K562 (cell line): ENCODE measurements around the gene KLHL15. TPM values are rescaled to one million over a fixed set of nuclear protein-coding genes. Genes with fewer than 3 reads are reported as not detected.
A peak's percentile ranks its signal among the peaks of the same experiment; 100 is the strongest.
"Not testable (repeated sequence)": the region's sequence is repeated elsewhere in the genome, so short reads cannot be mapped to it uniquely, and the experiment has no call there.

Source experiments
- ATAC-seq: fragments of 200-7000 bp; cut with Tn5 transposase; 3 replicates; pipeline ENCODE4 v1.9.1; 2020; ENCODE audit warnings: moderate library complexity
- BruUV-seq: library from RNA; stranded (reverse); fragments of 400-500 nt; replicated peaks from 2 replicates; lab custom pipeline; 2021; lab: Mats Ljungman, UMichigan
- CTCF ChIA-PET: fragments of 300-600 bp; formaldehyde crosslinking; extraction: SDS; loops from one replicate; lab custom pipeline; 2021; ENCODE audit warnings: low intra/inter-chr PET ratio; lab: Yijun Ruan, JAX
- POLR2A ChIA-PET: fragments of 300-600, 350-650 bp; sonication (Branson Sonifier 250); formaldehyde crosslinking; extraction: SDS; loops from one replicate; lab custom pipeline; 2021; ENCODE audit warnings: antibody characterized with exemption, inconsistent platforms; lab: Yijun Ruan, JAX
- DNase-seq, 4 experiments: peaks; one replicate each; pipeline versions ENCODE4 v3.0.0 to v3.0.0-alpha.2; 2011 to 2018; ENCODE audit warnings: low spot score in 3 of 4, mixed read lengths in 3 of 4; ENCODE audit errors: extremely low read depth in 1 of 4
- FAIRE-seq: peaks from 2 replicates; lab custom pipeline; 2011; peaks lifted over from hg19 to GRCh38; lab: Jason Lieb, UNC
- H2AFZ ChIP-seq: 2 replicates; pipeline ENCODE4 v1.6.0; 2011; ENCODE audit warnings: low read depth, low read length, control low read depth, inconsistent platforms
- H3K27ac ChIP-seq: fragments of 200-600 bp; 3 replicates; pipeline ENCODE4 v1.8.0; 2011; ENCODE audit warnings: low read depth, mild to moderate bottlenecking, control low read depth, inconsistent platforms, low read length, moderate library complexity, mixed read lengths; ENCODE audit errors: extremely low read depth
- H3K27me3 ChIP-seq, 2 experiments: fragments of 300-600 bp in 1 of 2; 2 replicates in 1 of 2; 3 replicates in 1 of 2; pipeline versions ENCODE4 v1.6.0 to v1.8.0; 2011; ENCODE audit warnings: inconsistent platforms in 2 of 2, low read length in 2 of 2, mild to moderate bottlenecking in 1 of 2, mixed read lengths in 1 of 2, moderate library complexity in 1 of 2; ENCODE audit not compliant: control insufficient read depth in 2 of 2, insufficient read depth in 2 of 2
- H3K36me3 ChIP-seq: fragments of 300-600 bp; 3 replicates; pipeline ENCODE4 v1.8.0; 2011; ENCODE audit warnings: mild to moderate bottlenecking, low read length, inconsistent platforms; ENCODE audit not compliant: control insufficient read depth, insufficient read depth
- H3K4me1 ChIP-seq, 2 experiments: fragments of 200-600 bp in 1 of 2; replicated peaks in 1 of 2; 2 replicates in 1 of 2; 3 replicates in 1 of 2; pipeline versions ENCODE4 v1.5.1 to v1.8.0; 2011; ENCODE audit warnings: inconsistent platforms in 2 of 2, low read length in 2 of 2, mild to moderate bottlenecking in 1 of 2, mixed read lengths in 1 of 2, moderate library complexity in 1 of 2; ENCODE audit not compliant: control insufficient read depth in 2 of 2, insufficient read depth in 2 of 2
- H3K4me2 ChIP-seq: 2 replicates; pipeline ENCODE4 v1.6.1; 2011; ENCODE audit warnings: low read length, control low read depth, inconsistent platforms, mixed read lengths; ENCODE audit not compliant: insufficient read depth
- H3K4me3 ChIP-seq: fragments of 200-600 bp; sonication (generic), shearing (Covaris generic); 2 replicates; pipeline ENCODE4 v1.5.1; 2016; ENCODE audit warnings: control low read depth, inconsistent platforms
- H3K79me2 ChIP-seq: fragments of 200-600 bp; 3 replicates; pipeline ENCODE4 v1.8.0; 2011; ENCODE audit warnings: low read length, inconsistent platforms; ENCODE audit not compliant: control insufficient read depth, insufficient read depth
- H3K9ac ChIP-seq, 2 experiments: 2 replicates each; pipeline versions ENCODE4 v1.6.0 to v1.6.1; 2011; ENCODE audit warnings: low read depth in 2 of 2, low read length in 2 of 2, control low read depth in 1 of 2, inconsistent platforms in 1 of 2, mild to moderate bottlenecking in 1 of 2, mixed read lengths in 1 of 2; ENCODE audit not compliant: insufficient read depth in 1 of 2
- H3K9me1 ChIP-seq: one replicate; pipeline ENCODE4 v1.6.0; 2011; ENCODE audit warnings: inconsistent platforms, mild to moderate bottlenecking, low read length, moderate library complexity; ENCODE audit not compliant: control insufficient read depth, insufficient read depth
- H3K9me3 ChIP-seq: replicated peaks from 2 replicates; pipeline ENCODE4 v1.5.1; 2011; ENCODE audit warnings: low read depth, low read length, inconsistent platforms; ENCODE audit not compliant: control insufficient read depth, insufficient read depth
- H4K20me1 ChIP-seq: replicated peaks from 2 replicates; pipeline ENCODE4 v1.6.1; 2011; ENCODE audit warnings: low read length, inconsistent platforms, mixed read lengths; ENCODE audit not compliant: control insufficient read depth, insufficient read depth
- ARID2 ChIP-seq: fragments of 450-650 bp; IDR thresholded peaks from 2 replicates; pipeline ENCODE4 v1.6.1; 2017; ENCODE audit warnings: antibody characterized with exemption, mild to moderate bottlenecking
- FOXK2 ChIP-seq, 2 experiments: fragments of 450-650 bp; IDR thresholded peaks in 1 of 2; conservative IDR thresholded peaks in 1 of 2; 2 replicates each; pipeline ENCODE4 v1.6.1; 2016; ENCODE audit warnings: low read depth in 2 of 2, mild to moderate bottlenecking in 1 of 2
- KDM1A ChIP-seq, 2 experiments: fragments of 450-650 bp; IDR thresholded peaks; 2 replicates each; pipeline ENCODE4 v1.6.1; 2016; ENCODE audit warnings: mild to moderate bottlenecking in 2 of 2
- NCOA1 ChIP-seq: fragments of 450-650 bp; IDR thresholded peaks from 2 replicates; pipeline ENCODE4 v1.6.1; 2016; ENCODE audit warnings: low read depth
- NCOA2 ChIP-seq, 2 experiments: fragments of 450-650 bp; IDR thresholded peaks; 2 replicates each; pipeline ENCODE4 v1.6.1; 2018; ENCODE audit warnings: mild to moderate bottlenecking in 2 of 2, moderate library complexity in 1 of 2; ENCODE audit not compliant: partially characterized antibody in 2 of 2
- OTX1 ChIP-seq: fragments of 450-650 bp; formaldehyde crosslinking; IDR thresholded peaks from 2 replicates; pipeline ENCODE4 v1.4.0; 2022; ENCODE audit warnings: mild to moderate bottlenecking
- PHF20 ChIP-seq: fragments of 450-650 bp; IDR thresholded peaks from 2 replicates; pipeline ENCODE4 v1.6.1; 2018; ENCODE audit not compliant: partially characterized antibody
- PURB ChIP-seq: sonication (generic); formaldehyde crosslinking; IDR thresholded peaks from 2 replicates; pipeline ENCODE4 v1.9.0; 2021; ENCODE audit warnings: low read depth, mild to moderate bottlenecking, missing genetic modification reagents
- RBM17 ChIP-seq: fragments of 200-400 bp; formaldehyde crosslinking; IDR thresholded peaks from 2 replicates; pipeline ENCODE4 v1.6.1; 2017; ENCODE audit warnings: low read depth, mild to moderate bottlenecking, low read length, borderline replicate concordance
- SAP30 ChIP-seq: fragments of 200-600 bp; sonication (generic); IDR thresholded peaks from 2 replicates; pipeline ENCODE4 v1.6.1; 2012; ENCODE audit warnings: borderline replicate concordance, low read depth, mild to moderate bottlenecking, moderate library complexity, low read length, control low read depth, inconsistent platforms; ENCODE audit not compliant: insufficient read depth, poor library complexity, severe bottlenecking
- SNIP1 ChIP-seq: fragments of 450-650 bp; IDR thresholded peaks from 2 replicates; pipeline ENCODE4 v1.7.1; 2017; ENCODE audit warnings: low read depth, mild to moderate bottlenecking
- WGBS: fragments of 100-300 bp; shearing (Covaris generic); methylation state at CpG from one replicate; pipeline ENCODE4 v1.1.6; 2016; ENCODE audit warnings: low coverage, mixed read lengths; ENCODE audit not compliant: insufficient coverage; ENCODE audit errors: missing lambda C conversion rate; 5-methylcytosine and 5-hydroxymethylcytosine counted together
- in situ Hi-C: fragments of 300-500 bp; cut with MboI; formaldehyde crosslinking; loops from 4 replicates; pipeline ENCODE4 v1.15.0; 2018; ENCODE audit warnings: inconsistent platforms, mixed read lengths
- intact Hi-C: fragments of 100-400 bp; cut with micrococcal nuclease; formaldehyde crosslinking; loops from 2 replicates; pipeline ENCODE4 v1.14.2; 2022
- polyA plus RNA-seq, 8 experiments: library from polyadenylated mRNA; depleted of rRNA in 4 of 8; stranded (reverse) in 5 of 8; unstranded in 3 of 8; fragments of >200 nt; fragmentation: Nextera tagmentation in 2 of 8; fragmentation: Illumina TruSeq in 1 of 8; extraction: Ambion mirVana in 2 of 8; extraction: Trizol in 1 of 8; gene quantifications; 2 replicates each; pipeline versions ENCODE4 v1.2.1 to v1.2.3, GENCODE V29; 2011 to 2014; ENCODE audit warnings: inconsistent platforms in 1 of 8, missing spikeins in 1 of 8
- total RNA-seq, 7 experiments: library from RNA; depleted of rRNA in 6 of 7; stranded (reverse); fragments of >200 nt in 6 of 7; fragmentation: Illumina TruSeq in 2 of 7; extraction: Trizol in 2 of 7; gene quantifications; 2 replicates each; pipeline versions ENCODE4 v1.2.1 to v1.2.3, GENCODE V29; 2011 to 2021; ENCODE audit warnings: low replicate concordance in 1 of 7
- TF ChIP-seq, protein P1 (sequence below): fragments of 250-450 bp; sonication (Bioruptor Pico); IDR thresholded peaks from 2 replicates; pipeline ENCODE4 v1.8.0; 2021; ENCODE audit warnings: mild to moderate bottlenecking, moderate library complexity

Gene KLHL15
- total and polyA plus RNA-seq, 9 of the 15 experiments (the other 6 are each of a cell fraction or from before 2014, with no cell fraction given): 3.0 to 12.4 (median 7.6) TPM

DNA sequence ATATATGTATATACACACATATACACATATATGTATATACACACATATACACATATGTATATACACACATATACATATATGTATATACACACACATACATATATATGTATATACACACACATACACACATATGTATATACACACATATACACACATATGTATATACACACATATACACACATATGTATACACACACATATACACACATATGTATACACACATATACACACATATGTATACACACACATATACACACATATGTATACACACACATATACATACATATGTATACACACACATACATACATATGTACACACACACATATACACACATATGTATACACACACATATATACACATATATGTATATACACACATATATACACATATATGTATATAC is 19.1 kb upstream of the KLHL15 start:
- BruUV-seq, H3K4me2 ChIP-seq: not testable (repeated sequence)
- TF ChIP-seq NCOA2 (IDR thresholded peaks at IDR 0.05; ENCODE audit: partially characterized antibody in 2 of 2): peak in 1 of 2 experiments; percentile 70
- TF ChIP-seq ARID2: peak; percentile 75; the same call in 1 of the 2 replicates
- peak in 1 of 2 experiments; percentile 95; a peak in 2 of 4 replicates for TF ChIP-seq KDM1A (IDR thresholded peaks at IDR 0.05)
- TF ChIP-seq PHF20: peak; percentile 54
- TF ChIP-seq, all 486 proteins: peak for 4; not testable (repeated sequence) for 482
- H3K9me1 ChIP-seq, H3K4me3 ChIP-seq, H3K27me3 ChIP-seq, in situ Hi-C loops, DNase-seq, H3K27ac ChIP-seq, FAIRE-seq, H2AFZ ChIP-seq, intact Hi-C loops, CTCF ChIA-PET, H3K4me1 ChIP-seq, ATAC-seq, H3K79me2 ChIP-seq, H3K9ac ChIP-seq, H3K9me3 ChIP-seq, H3K36me3 ChIP-seq, POLR2A ChIA-PET, H4K20me1 ChIP-seq: not testable (repeated sequence)

DNA sequence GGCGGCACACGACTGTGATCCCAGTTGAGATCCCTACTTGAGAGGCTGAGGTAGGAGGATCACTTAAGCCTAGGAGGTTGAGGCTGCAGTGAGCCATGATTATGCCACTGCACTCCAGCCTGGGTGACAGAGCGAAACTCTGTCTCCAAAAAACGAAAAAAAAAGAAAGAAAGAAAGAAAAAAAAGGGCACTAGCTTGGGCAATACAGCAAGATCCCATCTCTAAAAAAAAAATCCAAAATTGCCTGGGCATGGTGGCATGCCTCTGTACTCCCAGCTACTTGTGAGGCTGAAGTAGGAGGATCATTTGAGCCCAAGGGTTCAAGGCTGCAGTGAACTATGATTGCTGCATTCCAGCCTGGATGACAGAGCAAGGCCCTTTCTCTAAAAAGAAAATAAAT is 10.7 kb upstream of the KLHL15 start:
- no peak for ATAC-seq
- WGBS: 42% methylated on average over 3 of the region's 4 CpGs

More for the DNA sequence above, 10.7 kb upstream of the KLHL15 start:
- H3K9me1 ChIP-seq: no peaks in the 10 kb centered on the region
- BruUV-seq: no TSS peak
- no peak overlapping the region for H3K27ac ChIP-seq
- CTCF ChIA-PET: no interaction called here
- FAIRE-seq: no peak
- no peaks in the 10 kb centered on the region for H3K79me2 ChIP-seq
- no peak for DNase-seq
- no peaks in the 10 kb centered on the region for H3K36me3 ChIP-seq
- no peak overlapping the region for H3K9ac ChIP-seq
- H2AFZ ChIP-seq: no peak overlapping the region
- no peaks in the 10 kb centered on the region for H4K20me1 ChIP-seq
- no peaks in the 10 kb centered on the region; a peak in 1 of 5 replicates for H3K4me1 ChIP-seq
- H3K4me2 ChIP-seq: no peak overlapping the region
- no peak overlapping the region for H3K4me3 ChIP-seq
- H3K27me3 ChIP-seq: no peaks in the 10 kb centered on the region
- in situ Hi-C loops: no loop called here
- no peak for TF ChIP-seq OTX1
- TF ChIP-seq NCOA1: no peak
- TF ChIP-seq FOXK2 (conservative IDR thresholded peaks at IDR 0.05 in 1 of 2, IDR thresholded peaks at IDR 0.05 in 1 of 2; ENCODE audit: low read depth in 2 of 2): no peak
- TF ChIP-seq, protein P1, sequence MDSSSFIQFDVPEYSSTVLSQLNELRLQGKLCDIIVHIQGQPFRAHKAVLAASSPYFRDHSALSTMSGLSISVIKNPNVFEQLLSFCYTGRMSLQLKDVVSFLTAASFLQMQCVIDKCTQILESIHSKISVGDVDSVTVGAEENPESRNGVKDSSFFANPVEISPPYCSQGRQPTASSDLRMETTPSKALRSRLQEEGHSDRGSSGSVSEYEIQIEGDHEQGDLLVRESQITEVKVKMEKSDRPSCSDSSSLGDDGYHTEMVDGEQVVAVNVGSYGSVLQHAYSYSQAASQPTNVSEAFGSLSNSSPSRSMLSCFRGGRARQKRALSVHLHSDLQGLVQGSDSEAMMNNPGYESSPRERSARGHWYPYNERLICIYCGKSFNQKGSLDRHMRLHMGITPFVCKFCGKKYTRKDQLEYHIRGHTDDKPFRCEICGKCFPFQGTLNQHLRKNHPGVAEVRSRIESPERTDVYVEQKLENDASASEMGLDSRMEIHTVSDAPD (CRISPR knock-in tag): no peak
- TF ChIP-seq RBM17: no peak
- no peak for TF ChIP-seq SNIP1
- TF ChIP-seq SAP30: no peak
- TF ChIP-seq PURB: no peak
- TF ChIP-seq, all 486 proteins: peak for 0
- intact Hi-C loops: no loop called here
- POLR2A ChIA-PET: no interaction called here
- no peaks in the 10 kb centered on the region for H3K9me3 ChIP-seq
